OCI-LY7 (cell line): Measurements from ENCODE around the gene ABCB8. TPM values are rescaled to one million over a fixed set of nuclear protein-coding genes. Genes with fewer than 3 reads are reported as not detected.

Experiments
- BruUV-seq: library from RNA; stranded (reverse); fragments of 400-500 nt; replicated peaks from 2 replicates; lab custom pipeline; 2021; lab: Mats Ljungman, UMichigan
- CTCF ChIA-PET: fragments of 300-600 bp; sonication (Branson Sonifier 250); formaldehyde crosslinking; loops from one replicate; lab custom pipeline; 2022; ENCODE audit warnings: antibody characterized with exemption; ENCODE audit not compliant: unreplicated experiment; lab: Charles Lee
- POLR2A ChIA-PET: fragments of 300-600 bp; sonication (Branson Sonifier 250); formaldehyde crosslinking; loops from one replicate; lab custom pipeline; 2022; ENCODE audit warnings: antibody characterized with exemption; lab: Charles Lee
- DNase-seq: peaks from one replicate; pipeline ENCODE4 v3.0.0-alpha.2; 2015; ENCODE audit warnings: low spot score
- H2AFZ ChIP-seq: fragments of 200-600 bp; sonication (generic), shearing (Covaris generic); 2 replicates; pipeline ENCODE4 v1.6.1; 2014; ENCODE audit warnings: mild to moderate bottlenecking, antibody characterized with exemption, low read length, moderate library complexity
- H3K27ac ChIP-seq: fragments of 200-600 bp; sonication (generic); 2 replicates; pipeline ENCODE4 v1.5.1; 2014; ENCODE audit warnings: mixed run types, low read depth, mild to moderate bottlenecking, moderate library complexity, low read length, inconsistent platforms; ENCODE audit not compliant: poor library complexity, severe bottlenecking
- H3K36me3 ChIP-seq: fragments of 200-600 bp; sonication (generic); 2 replicates; pipeline ENCODE4 v1.6.1; 2014; ENCODE audit warnings: mild to moderate bottlenecking, antibody characterized with exemption, low read length, moderate library complexity, mixed read lengths; ENCODE audit not compliant: insufficient read depth
- H3K4me1 ChIP-seq: fragments of 200-600 bp; sonication (generic); 2 replicates; pipeline ENCODE4 v1.5.1; 2014; ENCODE audit warnings: mild to moderate bottlenecking, low read length; ENCODE audit not compliant: insufficient read depth, poor library complexity, severe bottlenecking
- H3K4me2 ChIP-seq: fragments of 200-600 bp; sonication (generic); 2 replicates; pipeline ENCODE4 v1.6.1; 2014; ENCODE audit warnings: mild to moderate bottlenecking, low read length
- H3K4me3 ChIP-seq: fragments of 200-600 bp; sonication (generic); 2 replicates; pipeline ENCODE4 v1.5.1; 2014; ENCODE audit warnings: mild to moderate bottlenecking, low read depth, low read length; ENCODE audit not compliant: poor library complexity, severe bottlenecking
- H3K79me2 ChIP-seq: fragments of 200-600 bp; sonication (generic); 2 replicates; pipeline ENCODE4 v1.6.1; 2016; ENCODE audit warnings: low read depth, mild to moderate bottlenecking, low read length, moderate library complexity, mixed read lengths; ENCODE audit not compliant: insufficient read depth
- H3K9me2 ChIP-seq: fragments of 200-600 bp; sonication (generic); 2 replicates; pipeline ENCODE4 v1.6.1; 2016; ENCODE audit warnings: mild to moderate bottlenecking, low read length, mixed read lengths; ENCODE audit not compliant: insufficient read depth
- H3K9me3 ChIP-seq: fragments of 200-600 bp; sonication (generic); 2 replicates; pipeline ENCODE4 v1.6.1; 2014; ENCODE audit warnings: mild to moderate bottlenecking, mixed run types, low read length, mixed read lengths
- H4K20me1 ChIP-seq: fragments of 200-600 bp; sonication (generic); 2 replicates; pipeline ENCODE4 v1.6.1; 2014; ENCODE audit warnings: mild to moderate bottlenecking, antibody characterized with exemption, low read length, moderate library complexity, mixed read lengths; ENCODE audit not compliant: insufficient read depth
- CTCF ChIP-seq: fragments of 200-600 bp; sonication (generic); conservative IDR thresholded peaks from 2 replicates; pipeline ENCODE4 v1.5.1; 2014; ENCODE audit warnings: mild to moderate bottlenecking, antibody characterized with exemption, low read length, moderate library complexity, mixed read lengths
- EZH2phosphoT487 ChIP-seq: fragments of 200-600 bp; sonication (generic); IDR thresholded peaks from 2 replicates; pipeline ENCODE4 v1.6.1; 2018; ENCODE audit warnings: low read depth, borderline replicate concordance, mild to moderate bottlenecking, mixed run types, antibody characterized with exemption, low read length, moderate library complexity, mixed read lengths
- intact Hi-C: fragments of 100-400 bp; cut with micrococcal nuclease; formaldehyde crosslinking; loops from one replicate; pipeline ENCODE4 v1.10.0; 2022; ENCODE audit not compliant: unreplicated experiment
- total RNA-seq, 2 experiments: library from RNA; depleted of rRNA in 1 of 2; stranded (reverse); fragments of >200 nt in 1 of 2; shearing (Covaris generic) in 1 of 2; gene quantifications; 2 replicates each; pipeline ENCODE4 v1.2.3, GENCODE V29; 2014 to 2022

Gene ABCB8
- total RNA-seq, 2 experiments from 2014 or later: 32.0 to 64.7 TPM

- ChIA-PET POLR2A (no interaction called here), CTCF (interaction anchor here (0.5 to 1.0 kb wide), 2 partner anchors 10 to 124 kb away, joined by 3 to 7 read pairs; no protein-coding TSS in a partner anchor)
- Histone ChIP-seq H3K4me2 (no peak overlapping the region), H3K9me2 (no peaks in the 10 kb centered on the region), H3K27ac (no peak overlapping the region), H3K4me3 (no peak overlapping the region), H4K20me1 (no peaks in the 10 kb centered on the region), H3K79me2 (no peaks in the 10 kb centered on the region), H3K4me1 (peaks cover 10% of the 10 kb centered on the region), H3K9me3 (no peaks in the 10 kb centered on the region), H2AFZ (no peak overlapping the region), H3K36me3 (no peaks in the 10 kb centered on the region)
- no peak for TF ChIP-seq CTCF
- TF ChIP-seq EZH2phosphoT487: no peak
- DNase-seq: no peak
- intact Hi-C loops: loop anchor here (5.0 kb wide), 1 partner anchor 96 kb away; no protein-coding TSS in a partner anchor
- no TSS peak for BruUV-seq
Measured at GRCh38 chr7:151016505-151016904, 11.7 kb upstream of the ABCB8 start.

- Histone ChIP-seq H3K27ac (no peak overlapping the region), H3K9me3 (no peaks in the 10 kb centered on the region), H3K4me1 (peaks cover 10% of the 10 kb centered on the region), H4K20me1 (no peaks in the 10 kb centered on the region), H2AFZ (no peak overlapping the region), H3K79me2 (no peaks in the 10 kb centered on the region), H3K4me2 (no peak overlapping the region), H3K4me3 (no peak overlapping the region), H3K36me3 (no peaks in the 10 kb centered on the region), H3K9me2 (no peaks in the 10 kb centered on the region)
- TF ChIP-seq CTCF: no peak
- TF ChIP-seq EZH2phosphoT487: no peak
- intact Hi-C loops: loop anchor here (5.0 kb wide), 1 partner anchor 95 kb away; no protein-coding TSS in a partner anchor
- CTCF ChIA-PET: interaction anchor here (0.5 to 1.0 kb wide), 2 partner anchors 10 to 125 kb away, joined by 3 to 7 read pairs; no protein-coding TSS in a partner anchor
- BruUV-seq: no TSS peak
- DNase-seq: no peak
- POLR2A ChIA-PET: no interaction called here
Measured at GRCh38 chr7:151016942-151017341, 11.3 kb upstream of the ABCB8 start.

GRCh38 chr7:151017370-151017952 is 10.8 kb upstream of the ABCB8 start:
- H3K4me3 ChIP-seq: peak overlapping the region; percentile 44

More at GRCh38 chr7:151017370-151017952, 10.8 kb upstream of the ABCB8 start:
- intact Hi-C loops: loop anchor here (5.0 kb wide), 1 partner anchor 95 kb away; no protein-coding TSS in a partner anchor
- H4K20me1 ChIP-seq: no peaks in the 10 kb centered on the region
- no peaks in the 10 kb centered on the region for H3K36me3 ChIP-seq
- ChIA-PET POLR2A (no interaction called here), CTCF (interaction anchor here (1.4 kb wide), 1 partner anchor 9 kb away, joined by 3 read pairs; no protein-coding TSS in a partner anchor)
- no peaks in the 10 kb centered on the region for H3K79me2 ChIP-seq
- BruUV-seq: no TSS peak
- peak overlapping the region; percentile 53; the same call in 1 of the 2 replicates for H2AFZ ChIP-seq
- no peaks in the 10 kb centered on the region for H3K9me2 ChIP-seq
- no peak for DNase-seq
- TF ChIP-seq CTCF (no peak), EZH2phosphoT487 (no peak)
- peaks cover 10% of the 10 kb centered on the region for H3K4me1 ChIP-seq
- peak overlapping the region; percentile 59 for H3K4me2 ChIP-seq
- H3K9me3 ChIP-seq: no peaks in the 10 kb centered on the region
- no peak overlapping the region for H3K27ac ChIP-seq
